Measurements from ENCODE around the gene C3orf85.

GRCh38 chr3:109095166-109095565 is 41.4 kb upstream of the C3orf85 start:
- TF ChIP-seq GATA3 (IDR thresholded peaks at IDR 0.05; ENCODE audit: low read depth, low read length) (no peak), GATA2 (IDR thresholded peaks at IDR 0.05; ENCODE audit: low read depth, low read length) (no peak)

All from SH-SY5Y (cell line).